ENCODE data around the gene PDE11A.

Gene PDE11A

GRCh38 chr2:177692042-177692782 lies 380.4 kb downstream of the PDE11A start:
- in situ Hi-C loops (cut with MboI; ENCODE audit: low pct_unique_long_range_greater_than_20kb, low sequenced_read_pairs, unreplicated experiment), result no loop called here
- DNase-seq (ENCODE audit: low spot score), result no peak

GRCh38 chr2:177691177-177691576 lies 381.4 kb downstream of the PDE11A start:
- no peak for TF ChIP-seq CTCF (IDR thresholded peaks at IDR 0.05; ENCODE audit: extremely low read depth, insufficient read depth, missing control alignments)
- in situ Hi-C loops (cut with MboI; ENCODE audit: low pct_unique_long_range_greater_than_20kb, low sequenced_read_pairs, unreplicated experiment), result no loop called here
- DNase-seq (ENCODE audit: low spot score), result no peak

More at GRCh38 chr2:177692042-177692782, 380.4 kb downstream of the PDE11A start:
- no peak for TF ChIP-seq CTCF (IDR thresholded peaks at IDR 0.05; ENCODE audit: extremely low read depth, insufficient read depth, missing control alignments)

GRCh38 chr2:177689623-177690022 lies 383.0 kb downstream of the PDE11A start:
- in situ Hi-C loops (cut with MboI; ENCODE audit: low pct_unique_long_range_greater_than_20kb, low sequenced_read_pairs, unreplicated experiment), result no loop called here
- DNase-seq (ENCODE audit: low spot score), result no peak
- TF ChIP-seq CTCF (IDR thresholded peaks at IDR 0.05; ENCODE audit: extremely low read depth, insufficient read depth, missing control alignments), result no peak

- no peak for DNase-seq (ENCODE audit: low spot score)
- in situ Hi-C loops (cut with MboI; ENCODE audit: low pct_unique_long_range_greater_than_20kb, low sequenced_read_pairs, unreplicated experiment), result no loop called here
- TF ChIP-seq CTCF (IDR thresholded peaks at IDR 0.05; ENCODE audit: extremely low read depth, insufficient read depth, missing control alignments), result no peak
Measured at GRCh38 chr2:177688844-177689243, 383.7 kb downstream of the PDE11A start.

- no peak for TF ChIP-seq CTCF (IDR thresholded peaks at IDR 0.05; ENCODE audit: extremely low read depth, insufficient read depth, missing control alignments)
- in situ Hi-C loops (cut with MboI; ENCODE audit: low pct_unique_long_range_greater_than_20kb, low sequenced_read_pairs, unreplicated experiment), result no loop called here
- DNase-seq (ENCODE audit: low spot score), result no peak
Measured at GRCh38 chr2:177683661-177684069, 388.9 kb downstream of the PDE11A start.

- no peak for TF ChIP-seq CTCF (IDR thresholded peaks at IDR 0.05; ENCODE audit: extremely low read depth, insufficient read depth, missing control alignments)
- in situ Hi-C loops (cut with MboI; ENCODE audit: low pct_unique_long_range_greater_than_20kb, low sequenced_read_pairs, unreplicated experiment), result no loop called here
- no peak for DNase-seq (ENCODE audit: low spot score)
Measured at GRCh38 chr2:177682836-177683660, 389.5 kb downstream of the PDE11A start.

Measured in GM13977 (cell line).